Psoas muscle (tissue), 8 donors: ENCODE data around the gene FER. TPM values are rescaled to one million over a fixed set of nuclear protein-coding genes. Genes with fewer than 3 reads are reported as not detected.

ENCODE experiments used
- ATAC-seq, 4 donors: fragments of 200-7000 bp; cut with Tn5 transposase; one replicate each; pipeline ENCODE4 v1.9.1; 2020; ENCODE audit warnings: moderate library complexity in 3 of 4, mild to moderate bottlenecking in 2 of 4
- DNase-seq, 2 donors: peaks; one replicate each; pipeline ENCODE4 v3.0.0-alpha.2; 2020
- H3K27ac ChIP-seq: fragments of 200-600 bp; one replicate; pipeline ENCODE4 v1.8.0; 2022
- H3K27me3 ChIP-seq, 3 donors: fragments of 200-600 bp in 1 of 3; one replicate each; pipeline versions ENCODE4 v1.6.1 to v1.8.0; 2013 to 2022; ENCODE audit warnings: low read length in 2 of 3, mild to moderate bottlenecking in 2 of 3, moderate library complexity in 1 of 3; ENCODE audit not compliant: insufficient read depth in 3 of 3
- H3K36me3 ChIP-seq, 2 donors: fragments of 200-600 bp in 1 of 2; one replicate each; pipeline versions ENCODE4 v1.6.1 to v1.8.0; 2013 to 2022; ENCODE audit warnings: low read depth in 1 of 2, mild to moderate bottlenecking in 1 of 2, moderate library complexity in 1 of 2; ENCODE audit not compliant: insufficient read depth in 1 of 2
- H3K4me1 ChIP-seq: fragments of 200-600 bp; one replicate; pipeline ENCODE4 v1.8.0; 2022
- H3K4me3 ChIP-seq: fragments of 200-600 bp; one replicate; pipeline ENCODE4 v1.8.0; 2022; ENCODE audit warnings: mild to moderate bottlenecking
- H3K9me3 ChIP-seq: fragments of 200-600 bp; one replicate; pipeline ENCODE4 v1.8.0; 2022
- CTCF ChIP-seq: fragments of 200-600 bp; IDR thresholded peaks from one replicate; pipeline ENCODE4 v1.8.0; 2022; ENCODE audit warnings: antibody characterized with exemption
- WGBS, 3 donors: extraction: QIAGEN DNeasy Blood & Tissue Kit; methylation state at CpG; one replicate each; pipeline versions ENCODE4 v1.1.6 to v1.1.7; 2013; 5-methylcytosine and 5-hydroxymethylcytosine counted together
- intact Hi-C, 2 donors: fragments of 100-400 bp; cut with DNase I; formaldehyde crosslinking; loops; one replicate each; pipeline versions ENCODE4 v1.11.0 to v1.14.2; 2022
- polyA plus RNA-seq, 3 donors: library from polyadenylated mRNA; stranded (reverse); fragments of 200-250 nt; gene quantifications; one replicate each; pipeline ENCODE4 v1.2.3, GENCODE V29; 2013
- total RNA-seq, 4 donors: library from RNA; stranded (reverse); fragmentation: NEBNext Ultra II Directional in 2 of 4; extraction: Animal tissue kit (Norgen Biotek cat#: 25700) in 2 of 4; gene quantifications; one replicate each; pipeline versions ENCODE4 v1.2.1 to v1.2.4, GENCODE V29; 2021 to 2023
- donor health status: healthy with polysubstance abuse.
- donor health status: DM: no; HTN: no; CAD: no; lungs with moderate emphysema.
- donor health status: Bipolar disorder and iron deficiency.
- donor health status: healthy.
- donor health status: DM: yes; HTN: yes; CAD: no.
- donor health status: DM: no; HTN: no; CAD: no.
- donor health status: DM: no; HTN: no; CAD: no.
- donor health status: DM: yes; HTN: yes; CAD: no.

Gene FER
- total and polyA plus RNA-seq, 7 donors: 0.66 to 7.6 (median 4.6) TPM

DNA sequence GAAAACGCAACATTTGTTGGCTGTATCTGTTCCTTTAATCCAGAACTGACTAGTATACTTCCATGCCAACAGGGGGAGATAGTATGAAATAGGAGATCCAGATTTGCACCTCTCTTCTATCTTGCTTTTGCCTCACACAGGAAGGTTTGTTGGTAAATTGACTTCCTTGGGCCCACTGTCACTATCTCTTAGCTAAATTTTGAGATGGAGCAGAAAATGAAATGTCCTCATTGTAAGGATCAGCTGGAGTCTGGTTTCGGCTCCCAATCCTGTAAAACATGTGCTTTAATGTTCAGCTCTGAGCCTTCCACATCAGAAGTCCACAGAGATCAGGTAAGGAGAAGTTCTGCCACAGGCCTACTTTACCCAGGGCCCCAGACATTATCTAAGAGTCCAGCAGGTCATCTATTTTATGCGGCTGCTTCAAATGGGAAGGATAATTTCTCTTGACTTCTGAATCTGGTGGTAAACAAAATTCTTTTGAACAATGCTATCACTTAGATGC is 176.8 kb downstream of the FER start:
- Histone ChIP-seq H3K36me3 (no peaks in the 10 kb centered on the region), H3K4me3 (no peak overlapping the region), H3K4me1 (no peaks in the 10 kb centered on the region), H3K27me3 (no peaks in the 10 kb centered on the region), H3K9me3 (no peaks in the 10 kb centered on the region), H3K27ac (no peak overlapping the region)
- WGBS, 3 donors: 96 to 98% (median 96%) methylated on average over 3 of the region's 3 CpGs
- TF ChIP-seq CTCF: no peak
- ATAC-seq (no peak), DNase-seq (no peak)
- intact Hi-C loops: no loop called here

- DNase-seq (no peak), ATAC-seq (no peak)
- no peaks in the 10 kb centered on the region for H3K4me1 ChIP-seq
- intact Hi-C loops: no loop called here
- no peak for TF ChIP-seq CTCF
- H3K4me3 ChIP-seq: no peak overlapping the region
- H3K9me3 ChIP-seq: no peaks in the 10 kb centered on the region
- H3K36me3 ChIP-seq: no peaks in the 10 kb centered on the region
- no peaks in the 10 kb centered on the region for H3K27me3 ChIP-seq
- H3K27ac ChIP-seq: no peak overlapping the region
Observed at GRCh38 chr5:108925073-108925472, 177.4 kb downstream of the FER start.

- ATAC-seq (no peak), DNase-seq (no peak)
- 92 to 98% (median 94%) methylated on average over 2 to 3 of the region's 3 CpGs for WGBS, 3 donors
- Histone ChIP-seq H3K36me3 (no peaks in the 10 kb centered on the region), H3K4me3 (no peak overlapping the region), H3K4me1 (no peaks in the 10 kb centered on the region), H3K27ac (no peak overlapping the region), H3K27me3 (no peaks in the 10 kb centered on the region), H3K9me3 (no peaks in the 10 kb centered on the region)
- TF ChIP-seq CTCF: no peak
- intact Hi-C loops: no loop called here
Observed at GRCh38 chr5:108930107-108930506, 182.4 kb downstream of the FER start.

DNA sequence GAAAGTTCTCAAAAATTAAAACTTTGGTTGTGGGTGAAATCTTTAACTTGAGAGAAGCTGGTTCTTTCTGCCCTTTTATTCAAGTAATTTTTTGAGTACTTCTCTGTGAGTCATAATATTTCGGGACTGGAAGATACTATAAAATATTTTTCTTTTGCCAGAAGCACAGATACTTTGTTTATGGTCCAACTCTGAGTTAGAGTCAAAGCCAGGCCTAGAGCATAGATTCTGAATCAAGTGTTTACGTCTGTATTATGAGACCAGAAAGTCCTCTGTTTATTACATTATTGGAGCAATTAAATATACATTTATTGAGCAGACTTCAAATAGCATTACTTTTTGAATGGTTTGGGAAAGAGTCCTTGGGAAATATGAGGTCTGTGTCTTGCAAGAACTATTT is 187.9 kb downstream of the FER start:
- Histone ChIP-seq H3K9me3 (no peaks in the 10 kb centered on the region), H3K4me3 (no peak overlapping the region), H3K27ac (no peak overlapping the region), H3K36me3 (no peaks in the 10 kb centered on the region), H3K27me3 (no peaks in the 10 kb centered on the region), H3K4me1 (no peaks in the 10 kb centered on the region)
- WGBS, 3 donors: 73 to 77% (median 75%) methylated on average over 2 of the region's 2 CpGs
- ATAC-seq: no peak
- no peak for DNase-seq
- intact Hi-C loops: no loop called here
- TF ChIP-seq CTCF: no peak

DNA sequence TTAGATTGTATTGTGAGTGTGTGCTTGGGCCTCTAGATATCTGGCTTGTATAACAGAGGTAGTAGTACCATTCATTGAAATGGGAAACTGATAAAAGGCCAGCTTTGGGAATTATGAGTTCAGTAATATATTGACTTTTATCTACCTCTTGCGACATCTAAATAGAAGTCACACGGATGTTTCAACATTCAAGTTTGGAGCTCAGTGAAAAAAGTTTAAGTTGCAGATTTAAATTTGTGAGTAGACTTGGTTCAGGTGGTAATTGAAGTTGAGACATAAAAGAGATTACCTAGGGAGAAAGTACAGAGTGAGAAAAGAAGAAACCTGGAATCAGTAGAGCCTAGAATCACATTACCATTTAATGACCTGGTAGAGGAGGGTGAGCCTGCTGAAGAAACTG is 189.5 kb downstream of the FER start:
- H3K9me3 ChIP-seq: no peaks in the 10 kb centered on the region
- no peaks in the 10 kb centered on the region for H3K27me3 ChIP-seq
- H3K27ac ChIP-seq: no peak overlapping the region
- DNase-seq (no peak), ATAC-seq (no peak)
- H3K4me1 ChIP-seq: no peaks in the 10 kb centered on the region
- no peaks in the 10 kb centered on the region for H3K36me3 ChIP-seq
- no peak for TF ChIP-seq CTCF
- H3K4me3 ChIP-seq: no peak overlapping the region
- intact Hi-C loops: no loop called here
- WGBS, 3 donors: 94 to 97% (median 96%) methylated on average over 2 of the region's 2 CpGs
